Liver (tissue), 3 donors: ENCODE data around the gene FZD10.

ENCODE experiments used
- EGR1 ChIP-seq, 2 donors: IDR thresholded peaks; 2 replicates each; pipeline ENCODE4 v1.6.1; 2016 to 2018; ENCODE audit warnings: antibody characterized with exemption in 2 of 2, low read depth in 2 of 2
- FOXA1 ChIP-seq: IDR thresholded peaks from 2 replicates; pipeline ENCODE4 v1.6.1; 2016; ENCODE audit warnings: antibody characterized with exemption
- GABPA ChIP-seq, 2 donors: IDR thresholded peaks in 1 of 2; conservative IDR thresholded peaks in 1 of 2; 2 replicates each; pipeline ENCODE4 v1.6.1; 2016; ENCODE audit warnings: antibody characterized with exemption in 2 of 2, mild to moderate bottlenecking in 1 of 2, moderate library complexity in 1 of 2
- JUND ChIP-seq, 2 donors: IDR thresholded peaks; 2 replicates each; pipeline ENCODE4 v1.6.1; 2016; ENCODE audit warnings: antibody characterized with exemption in 2 of 2
- MAX ChIP-seq: IDR thresholded peaks from 2 replicates; pipeline ENCODE4 v1.6.1; 2016; ENCODE audit warnings: antibody characterized with exemption
- RAD21 ChIP-seq, 2 donors: IDR thresholded peaks; 2 replicates each; pipeline ENCODE4 v1.6.1; 2016; ENCODE audit warnings: antibody characterized with exemption in 2 of 2, mild to moderate bottlenecking in 2 of 2
- REST ChIP-seq: IDR thresholded peaks from 2 replicates; pipeline ENCODE4 v1.6.1; 2016; ENCODE audit warnings: antibody characterized with exemption, mild to moderate bottlenecking
- RXRA ChIP-seq, 2 donors: IDR thresholded peaks; 2 replicates each; pipeline ENCODE4 v1.6.1; 2017 to 2018; ENCODE audit warnings: antibody characterized with exemption in 2 of 2, mild to moderate bottlenecking in 1 of 2
- SP1 ChIP-seq: IDR thresholded peaks from 2 replicates; pipeline ENCODE4 v1.6.1; 2018; ENCODE audit warnings: antibody characterized with exemption, mild to moderate bottlenecking
- TAF1 ChIP-seq: conservative IDR thresholded peaks from 2 replicates; pipeline ENCODE4 v1.6.1; 2016; ENCODE audit warnings: antibody characterized with exemption, mild to moderate bottlenecking
- YY1 ChIP-seq: IDR thresholded peaks from 2 replicates; pipeline ENCODE4 v1.6.1; 2016; ENCODE audit warnings: antibody characterized with exemption, mild to moderate bottlenecking
- TF ChIP-seq, protein P1 (sequence below): fragments of 150-350 bp; IDR thresholded peaks from 2 replicates; pipeline ENCODE4 v1.5.1; 2017; ENCODE audit warnings: improper control_type of control experiment, low read depth, low read length; ENCODE audit not compliant: missing input control
- TF ChIP-seq, protein P2 (sequence below): IDR thresholded peaks from 2 replicates; pipeline ENCODE4 v1.6.1; 2016; ENCODE audit warnings: antibody characterized with exemption
- donor health status: healthy.
- donor health status: healthy.

GRCh38 chr12:130204541-130204953 is 42.3 kb downstream of the FZD10 start:
- TF ChIP-seq JUND (IDR thresholded peaks at IDR 0.05) (no peak), RAD21 (IDR thresholded peaks at IDR 0.05) (no peak), GABPA (IDR thresholded peaks at IDR 0.05 in 1 of 2, conservative IDR thresholded peaks at IDR 0.05 in 1 of 2) (no peak), MAX (no peak), REST (no peak), TAF1 (no peak), RXRA (IDR thresholded peaks at IDR 0.05) (no peak), EGR1 (IDR thresholded peaks at IDR 0.05; ENCODE audit: low read depth in 2 of 2) (no peak), SP1 (no peak), YY1 (no peak), FOXA1 (no peak)
- TF ChIP-seq, protein P1, sequence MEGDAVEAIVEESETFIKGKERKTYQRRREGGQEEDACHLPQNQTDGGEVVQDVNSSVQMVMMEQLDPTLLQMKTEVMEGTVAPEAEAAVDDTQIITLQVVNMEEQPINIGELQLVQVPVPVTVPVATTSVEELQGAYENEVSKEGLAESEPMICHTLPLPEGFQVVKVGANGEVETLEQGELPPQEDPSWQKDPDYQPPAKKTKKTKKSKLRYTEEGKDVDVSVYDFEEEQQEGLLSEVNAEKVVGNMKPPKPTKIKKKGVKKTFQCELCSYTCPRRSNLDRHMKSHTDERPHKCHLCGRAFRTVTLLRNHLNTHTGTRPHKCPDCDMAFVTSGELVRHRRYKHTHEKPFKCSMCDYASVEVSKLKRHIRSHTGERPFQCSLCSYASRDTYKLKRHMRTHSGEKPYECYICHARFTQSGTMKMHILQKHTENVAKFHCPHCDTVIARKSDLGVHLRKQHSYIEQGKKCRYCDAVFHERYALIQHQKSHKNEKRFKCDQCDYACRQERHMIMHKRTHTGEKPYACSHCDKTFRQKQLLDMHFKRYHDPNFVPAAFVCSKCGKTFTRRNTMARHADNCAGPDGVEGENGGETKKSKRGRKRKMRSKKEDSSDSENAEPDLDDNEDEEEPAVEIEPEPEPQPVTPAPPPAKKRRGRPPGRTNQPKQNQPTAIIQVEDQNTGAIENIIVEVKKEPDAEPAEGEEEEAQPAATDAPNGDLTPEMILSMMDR, result no peak
- TF ChIP-seq, protein P2, sequence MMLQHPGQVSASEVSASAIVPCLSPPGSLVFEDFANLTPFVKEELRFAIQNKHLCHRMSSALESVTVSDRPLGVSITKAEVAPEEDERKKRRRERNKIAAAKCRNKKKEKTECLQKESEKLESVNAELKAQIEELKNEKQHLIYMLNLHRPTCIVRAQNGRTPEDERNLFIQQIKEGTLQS, result no peak
